HCT116 (cell line): ENCODE measurements around the gene STRIP1. TPM values are rescaled to one million over a fixed set of nuclear protein-coding genes. Genes with fewer than 3 reads are reported as not detected.

Experiments used
- ATAC-seq: fragments of 200-7000 bp; cut with Tn5 transposase; 2 replicates; pipeline ENCODE4 v1.9.1; 2020; ENCODE audit warnings: mild to moderate bottlenecking, moderate library complexity
- BruUV-seq: library from RNA; stranded (reverse); fragments of 400-500 nt; replicated peaks from 2 replicates; lab custom pipeline; 2021; lab: Mats Ljungman, UMichigan
- CTCF ChIA-PET: fragments of 300-600 bp; sonication (Branson Sonifier 250); formaldehyde crosslinking; loops from one replicate; lab custom pipeline; 2021; ENCODE audit warnings: antibody characterized with exemption; lab: Charles Lee
- POLR2A ChIA-PET: fragments of 300-600, 350-600 bp; sonication (Branson Sonifier 250); formaldehyde crosslinking; loops from one replicate; lab custom pipeline; 2021; ENCODE audit warnings: antibody characterized with exemption; lab: Charles Lee
- RAD21 ChIA-PET, 2 experiments: fragments of 300-600 bp; sonication (Branson Sonifier 250); formaldehyde crosslinking; loops; one replicate each; lab custom pipeline; 2023; ENCODE audit warnings: low total read pairs in 2 of 2; ENCODE audit not compliant: uncharacterized antibody in 2 of 2, unreplicated experiment in 2 of 2, low non-redundant PET in 1 of 2; lab: Charles Lee
- DNase-seq: peaks from one replicate; pipeline ENCODE4 v3.0.0-alpha.2; 2010; ENCODE audit warnings: low read depth, low spot score
- H2AFZ ChIP-seq: fragments of 200-600 bp; shearing (Covaris generic), sonication (generic); 2 replicates; pipeline ENCODE4 v1.6.1; 2017; ENCODE audit warnings: low read depth, mixed run types, mixed read lengths, antibody characterized with exemption, low read length; ENCODE audit not compliant: poor library complexity, severe bottlenecking
- H3K27ac ChIP-seq: 2 replicates; pipeline ENCODE4 v1.5.1; 2012; ENCODE audit warnings: low read depth, low read length
- H3K27me3 ChIP-seq: fragments of 200-600 bp; sonication (generic); 2 replicates; pipeline ENCODE4 v1.6.1; 2016; ENCODE audit warnings: mixed run types, low read length, mixed read lengths; ENCODE audit not compliant: insufficient read depth
- H3K36me3 ChIP-seq, 2 experiments: fragments of 200-500 bp in 1 of 2; fragments of 200-600 bp in 1 of 2; sonication (Bioruptor generic) in 1 of 2; sonication (generic) in 1 of 2; 2 replicates each; pipeline versions ENCODE4 v1.5.1 to v1.6.1; 2014 to 2016; ENCODE audit warnings: low read length in 2 of 2, inconsistent platforms in 1 of 2, mixed read lengths in 1 of 2, mixed run types in 1 of 2; ENCODE audit not compliant: insufficient read depth in 2 of 2, control insufficient read depth in 1 of 2
- H3K4me1 ChIP-seq, 2 experiments: fragments of 200-600 bp in 1 of 2; sonication (generic) in 1 of 2; 2 replicates each; pipeline versions ENCODE4 v1.5.1 to v1.6.1; 2012 to 2017; ENCODE audit warnings: low read length in 2 of 2, inconsistent platforms in 1 of 2, mild to moderate bottlenecking in 1 of 2, mixed read lengths in 1 of 2, mixed run types in 1 of 2, moderate library complexity in 1 of 2; ENCODE audit not compliant: insufficient read depth in 2 of 2, control insufficient read depth in 1 of 2
- H3K4me2 ChIP-seq: fragments of 200-600 bp; sonication (generic); 2 replicates; pipeline ENCODE4 v1.6.1; 2017; ENCODE audit warnings: mixed run types, low read length, mixed read lengths
- H3K4me3 ChIP-seq, 2 experiments: fragments of 200-600 bp in 1 of 2; sonication (generic) in 1 of 2; replicated peaks in 1 of 2; 2 replicates each; pipeline ENCODE4 v1.5.1; 2011 to 2016; ENCODE audit warnings: low read length in 2 of 2, control low read depth in 1 of 2, low read depth in 1 of 2, mild to moderate bottlenecking in 1 of 2, mixed read lengths in 1 of 2, mixed run types in 1 of 2
- H3K79me2 ChIP-seq: fragments of 200-600 bp; sonication (generic); 2 replicates; pipeline ENCODE4 v1.6.1; 2017; ENCODE audit warnings: mild to moderate bottlenecking, mixed run types, low read length, moderate library complexity, mixed read lengths; ENCODE audit not compliant: insufficient read depth
- H3K9ac ChIP-seq: fragments of 200-600 bp; sonication (generic); 2 replicates; pipeline ENCODE4 v1.6.1; 2016; ENCODE audit warnings: low read length, mixed read lengths
- H3K9me2 ChIP-seq: fragments of 200-600 bp; sonication (generic), shearing (Covaris generic); 2 replicates; pipeline ENCODE4 v1.6.1; 2017; ENCODE audit warnings: mixed run types, mild to moderate bottlenecking, moderate library complexity; ENCODE audit not compliant: insufficient read depth
- H3K9me3 ChIP-seq, 2 experiments: fragments of 200-500 bp in 1 of 2; fragments of 200-600 bp in 1 of 2; sonication (Bioruptor generic) in 1 of 2; sonication (generic) in 1 of 2; 2 replicates each; pipeline ENCODE4 v1.6.1; 2014 to 2017; ENCODE audit warnings: low read length in 2 of 2, mixed read lengths in 2 of 2, inconsistent platforms in 1 of 2, low read depth in 1 of 2, mild to moderate bottlenecking in 1 of 2, mixed run types in 1 of 2, moderate library complexity in 1 of 2; ENCODE audit not compliant: control insufficient read depth in 1 of 2, insufficient read depth in 1 of 2
- H4K20me1 ChIP-seq: fragments of 200-600 bp; sonication (generic), shearing (Covaris generic); 2 replicates; pipeline ENCODE4 v1.6.1; 2017; ENCODE audit warnings: mixed run types, mild to moderate bottlenecking, moderate library complexity; ENCODE audit not compliant: insufficient read depth
- CBX3 ChIP-seq: IDR thresholded peaks from 2 replicates; pipeline ENCODE4 v1.6.1; 2012; ENCODE audit warnings: low read depth
- EGR1 ChIP-seq: IDR thresholded peaks from 2 replicates; pipeline ENCODE4 v1.6.1; 2012; ENCODE audit warnings: low read depth
- EZH2 ChIP-seq: fragments of 200-600 bp; sonication (generic); IDR thresholded peaks from 2 replicates; pipeline ENCODE4 v1.6.1; 2017; ENCODE audit warnings: antibody characterized with exemption, mixed run types
- FOSL1 ChIP-seq: IDR thresholded peaks from 2 replicates; pipeline ENCODE4 v1.6.1; 2012; ENCODE audit warnings: low read depth
- JUND ChIP-seq: IDR thresholded peaks from 2 replicates; pipeline ENCODE4 v1.6.1; 2012
- POLR2A ChIP-seq: IDR thresholded peaks from 2 replicates; pipeline ENCODE4 v1.7.0; 2011; ENCODE audit warnings: borderline replicate concordance; ENCODE audit not compliant: insufficient read depth, insufficient read length; ENCODE audit errors: extremely low read depth
- POLR2AphosphoS5 ChIP-seq: IDR thresholded peaks from 2 replicates; pipeline ENCODE4 v1.6.1; 2011; ENCODE audit warnings: mild to moderate bottlenecking, low read depth, low read length, moderate library complexity
- REST ChIP-seq: IDR thresholded peaks from 2 replicates; pipeline ENCODE4 v1.6.1; 2012; ENCODE audit warnings: low read depth
- SIN3A ChIP-seq: IDR thresholded peaks from 2 replicates; pipeline ENCODE4 v1.6.1; 2012; ENCODE audit warnings: low read depth
- SP1 ChIP-seq: IDR thresholded peaks from 2 replicates; pipeline ENCODE4 v1.6.1; 2012; ENCODE audit warnings: low read depth
- SRF ChIP-seq: IDR thresholded peaks from 2 replicates; pipeline ENCODE4 v1.6.1; 2012; ENCODE audit warnings: low read depth
- TCF7L2 ChIP-seq: IDR thresholded peaks from 2 replicates; pipeline ENCODE4 v1.7.0; 2011; ENCODE audit warnings: borderline replicate concordance, inconsistent platforms; ENCODE audit not compliant: insufficient read depth, insufficient read length; ENCODE audit errors: extremely low read depth
- ZNF274 ChIP-seq: fragments of 200-500 bp; sonication (Bioruptor generic); IDR thresholded peaks from 2 replicates; pipeline ENCODE4 v1.6.1; 2014; ENCODE audit warnings: mild to moderate bottlenecking, low read depth, low read length, inconsistent platforms
- intact Hi-C: fragments of 100-400 bp; cut with micrococcal nuclease; formaldehyde crosslinking; loops from 2 replicates; pipeline ENCODE4 v1.10.0; 2022
- total RNA-seq: library from RNA; stranded (reverse); gene quantifications from one replicate; pipeline ENCODE4 v1.2.1, GENCODE V29; 2021; ENCODE audit not compliant: unreplicated experiment
- TF ChIP-seq, protein P1 (sequence below), 3 experiments: fragments of 200-600 bp in 1 of 3; sonication (generic) in 1 of 3; IDR thresholded peaks in 2 of 3; conservative IDR thresholded peaks in 1 of 3; 2 replicates each; pipeline ENCODE4 v1.5.1; 2012 to 2017; ENCODE audit warnings: low read depth in 2 of 3, low read length in 2 of 3, antibody characterized with exemption in 1 of 3, borderline replicate concordance in 1 of 3, control low read depth in 1 of 3, mild to moderate bottlenecking in 1 of 3, mixed read lengths in 1 of 3, mixed run types in 1 of 3, moderate library complexity in 1 of 3; ENCODE audit not compliant: insufficient read depth in 1 of 3

The STRIP1 gene
- total RNA-seq, 1 experiment from 2014 or later: 33.5 TPM

DNA sequence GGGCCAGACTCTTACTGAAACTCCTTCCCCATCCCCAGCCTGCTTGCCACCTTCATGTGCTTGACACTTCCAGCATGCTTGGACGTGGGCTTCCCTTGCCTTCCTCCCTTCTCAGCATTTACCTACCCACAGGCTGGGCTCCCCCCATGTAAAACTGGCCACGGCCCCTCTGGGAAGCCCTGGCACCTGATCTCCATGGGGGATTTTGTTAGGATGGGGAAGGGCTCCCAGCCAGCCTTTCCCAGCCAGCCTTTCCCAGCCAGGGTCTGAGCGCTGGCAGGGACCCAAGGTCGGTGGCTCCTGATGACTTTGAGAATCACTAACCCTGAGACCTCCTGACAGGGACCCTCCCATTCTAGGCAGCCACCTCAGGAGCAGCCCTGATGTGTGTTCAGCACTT, 29.4 kb downstream of the STRIP1 start:
- H3K36me3 ChIP-seq: 0 out of 4 replicates have a peak, but pooled peaks cover 0 to 2% of the 10 kb centered on the region in 2 experiments
- no peak overlapping the region for H3K27ac ChIP-seq
- BruUV-seq: no TSS peak
- DNase-seq (no peak), ATAC-seq (no peak)
- H3K9ac ChIP-seq: no peak overlapping the region
- no peak overlapping the region for H3K4me2 ChIP-seq
- ChIA-PET RAD21 (no interaction called here), POLR2A (no interaction called here), CTCF (no interaction called here)
- H2AFZ ChIP-seq: no peak overlapping the region
- H4K20me1 ChIP-seq: no peaks in the 10 kb centered on the region
- H3K4me1 ChIP-seq: no peaks in the 10 kb centered on the region
- no peaks in the 10 kb centered on the region for H3K27me3 ChIP-seq
- no peaks in the 10 kb centered on the region for H3K9me3 ChIP-seq
- intact Hi-C loops: no loop called here
- no peaks in the 10 kb centered on the region for H3K79me2 ChIP-seq
- H3K4me3 ChIP-seq: no peak overlapping the region
- no peak for TF ChIP-seq TCF7L2
- no peak for TF ChIP-seq SIN3A
- no peaks in the 10 kb centered on the region for H3K9me2 ChIP-seq

DNA sequence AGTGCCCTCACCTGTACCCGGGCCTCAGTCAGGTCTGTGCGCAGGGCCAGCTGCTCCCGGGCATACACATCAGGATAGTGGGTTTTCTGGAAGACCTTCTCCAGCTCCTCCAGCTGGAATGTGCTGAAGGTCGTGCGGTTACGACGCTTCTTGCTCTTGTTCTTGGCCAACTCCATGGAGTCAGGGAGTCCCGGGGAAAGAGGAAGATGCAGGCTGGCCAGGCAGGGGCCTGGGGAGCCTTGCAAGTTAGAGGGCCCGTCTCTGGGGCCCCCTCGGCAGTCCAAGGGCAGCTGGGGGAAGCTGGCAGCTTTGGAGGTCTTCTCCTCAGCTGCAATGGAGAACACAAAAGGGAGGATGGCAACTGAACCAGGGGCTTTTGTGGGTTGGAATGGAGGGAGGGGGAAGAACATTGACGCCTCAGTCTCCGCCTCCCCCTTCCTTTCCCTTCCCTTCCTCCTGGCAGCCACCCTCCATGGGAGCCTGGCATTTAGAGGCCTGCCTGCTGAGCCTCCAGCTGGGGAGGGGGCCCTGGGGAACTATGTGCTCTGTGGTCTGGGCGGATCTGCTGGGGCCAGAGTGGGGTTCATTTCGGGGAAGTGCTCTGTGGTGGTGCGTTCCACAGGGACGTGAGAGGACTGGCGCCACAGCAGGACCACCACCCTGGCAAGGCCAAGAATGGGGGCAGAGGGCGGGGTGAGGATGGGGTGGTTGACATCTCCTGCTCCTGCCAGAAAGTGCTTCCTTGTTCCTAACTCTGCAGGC, 30.3 kb downstream of the STRIP1 start:
- Histone ChIP-seq H3K4me1 (no peaks in the 10 kb centered on the region), H3K4me3 (no peak overlapping the region), H3K27me3 (no peaks in the 10 kb centered on the region), H3K79me2 (no peaks in the 10 kb centered on the region), H2AFZ (no peak overlapping the region), H3K27ac (no peak overlapping the region), H3K9me3 (no peaks in the 10 kb centered on the region), H3K9ac (no peak overlapping the region), H4K20me1 (no peaks in the 10 kb centered on the region), H3K4me2 (no peak overlapping the region), H3K36me3 (0 out of 4 replicates have a peak, but pooled peaks cover 0 to 2% of the 10 kb centered on the region in 2 experiments), H3K9me2 (no peaks in the 10 kb centered on the region)
- ATAC-seq: no peak
- ChIA-PET CTCF (no interaction called here), RAD21 (no interaction called here), POLR2A (no interaction called here)
- DNase-seq: no peak
- intact Hi-C loops: no loop called here
- no TSS peak for BruUV-seq
- TF ChIP-seq REST: no peak
- TF ChIP-seq CBX3: no peak
- no peak for TF ChIP-seq POLR2AphosphoS5
- no peak for TF ChIP-seq POLR2A
- no peak for TF ChIP-seq ZNF274
- TF ChIP-seq EGR1: no peak
- TF ChIP-seq FOSL1: no peak
- TF ChIP-seq SRF: no peak
- no peak for TF ChIP-seq SIN3A
- no peak for TF ChIP-seq SP1
- no peak for TF ChIP-seq JUND
- no peak for TF ChIP-seq EZH2
- TF ChIP-seq, protein P1, sequence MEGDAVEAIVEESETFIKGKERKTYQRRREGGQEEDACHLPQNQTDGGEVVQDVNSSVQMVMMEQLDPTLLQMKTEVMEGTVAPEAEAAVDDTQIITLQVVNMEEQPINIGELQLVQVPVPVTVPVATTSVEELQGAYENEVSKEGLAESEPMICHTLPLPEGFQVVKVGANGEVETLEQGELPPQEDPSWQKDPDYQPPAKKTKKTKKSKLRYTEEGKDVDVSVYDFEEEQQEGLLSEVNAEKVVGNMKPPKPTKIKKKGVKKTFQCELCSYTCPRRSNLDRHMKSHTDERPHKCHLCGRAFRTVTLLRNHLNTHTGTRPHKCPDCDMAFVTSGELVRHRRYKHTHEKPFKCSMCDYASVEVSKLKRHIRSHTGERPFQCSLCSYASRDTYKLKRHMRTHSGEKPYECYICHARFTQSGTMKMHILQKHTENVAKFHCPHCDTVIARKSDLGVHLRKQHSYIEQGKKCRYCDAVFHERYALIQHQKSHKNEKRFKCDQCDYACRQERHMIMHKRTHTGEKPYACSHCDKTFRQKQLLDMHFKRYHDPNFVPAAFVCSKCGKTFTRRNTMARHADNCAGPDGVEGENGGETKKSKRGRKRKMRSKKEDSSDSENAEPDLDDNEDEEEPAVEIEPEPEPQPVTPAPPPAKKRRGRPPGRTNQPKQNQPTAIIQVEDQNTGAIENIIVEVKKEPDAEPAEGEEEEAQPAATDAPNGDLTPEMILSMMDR (IDR thresholded peaks at IDR 0.05 in 2 of 3, conservative IDR thresholded peaks at IDR 0.05 in 1 of 3; ENCODE audit: borderline replicate concordance in 1 of 3, insufficient read depth in 1 of 3, low read depth in 2 of 3, low read length in 2 of 3): no peak
